ENCODE measurements around the gene AZU1.

AZU1 gene, protein sequence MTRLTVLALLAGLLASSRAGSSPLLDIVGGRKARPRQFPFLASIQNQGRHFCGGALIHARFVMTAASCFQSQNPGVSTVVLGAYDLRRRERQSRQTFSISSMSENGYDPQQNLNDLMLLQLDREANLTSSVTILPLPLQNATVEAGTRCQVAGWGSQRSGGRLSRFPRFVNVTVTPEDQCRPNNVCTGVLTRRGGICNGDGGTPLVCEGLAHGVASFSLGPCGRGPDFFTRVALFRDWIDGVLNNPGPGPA

DNA sequence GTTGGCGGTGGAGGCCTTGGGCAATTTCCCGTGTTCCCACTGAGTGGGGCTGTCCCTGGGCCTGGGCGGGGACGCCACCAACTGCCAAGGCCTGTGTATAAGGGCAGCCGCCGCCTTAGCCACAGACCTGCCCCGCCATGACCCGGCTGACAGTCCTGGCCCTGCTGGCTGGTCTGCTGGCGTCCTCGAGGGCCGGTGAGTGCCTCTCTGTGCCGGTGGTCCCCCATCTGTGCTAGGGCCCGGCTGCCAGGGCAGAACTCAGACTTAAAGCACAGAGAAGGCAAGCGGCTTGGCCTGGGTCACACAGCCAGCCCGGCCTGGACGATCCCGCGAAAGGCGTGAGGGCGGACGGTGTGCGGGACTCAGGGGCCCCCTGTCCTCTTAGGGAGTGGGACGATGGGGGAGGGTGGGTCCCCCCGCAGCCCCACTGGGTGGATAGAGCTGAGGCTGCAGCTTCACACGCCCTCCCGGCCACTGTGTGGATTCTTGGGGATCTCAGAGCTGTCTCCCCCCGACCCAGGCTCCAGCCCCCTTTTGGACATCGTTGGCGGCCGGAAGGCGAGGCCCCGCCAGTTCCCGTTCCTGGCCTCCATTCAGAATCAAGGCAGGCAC, at the start of gene AZU1:
AZU1 (plus strand) TSS at position 128 of the 612 bp plus-strand sequence; CDS start at position 138, 10 bp downstream.
- no peak for DNase-seq (ENCODE audit: low read depth in 2 of 2, low spot score in 1 of 2)

DNA sequence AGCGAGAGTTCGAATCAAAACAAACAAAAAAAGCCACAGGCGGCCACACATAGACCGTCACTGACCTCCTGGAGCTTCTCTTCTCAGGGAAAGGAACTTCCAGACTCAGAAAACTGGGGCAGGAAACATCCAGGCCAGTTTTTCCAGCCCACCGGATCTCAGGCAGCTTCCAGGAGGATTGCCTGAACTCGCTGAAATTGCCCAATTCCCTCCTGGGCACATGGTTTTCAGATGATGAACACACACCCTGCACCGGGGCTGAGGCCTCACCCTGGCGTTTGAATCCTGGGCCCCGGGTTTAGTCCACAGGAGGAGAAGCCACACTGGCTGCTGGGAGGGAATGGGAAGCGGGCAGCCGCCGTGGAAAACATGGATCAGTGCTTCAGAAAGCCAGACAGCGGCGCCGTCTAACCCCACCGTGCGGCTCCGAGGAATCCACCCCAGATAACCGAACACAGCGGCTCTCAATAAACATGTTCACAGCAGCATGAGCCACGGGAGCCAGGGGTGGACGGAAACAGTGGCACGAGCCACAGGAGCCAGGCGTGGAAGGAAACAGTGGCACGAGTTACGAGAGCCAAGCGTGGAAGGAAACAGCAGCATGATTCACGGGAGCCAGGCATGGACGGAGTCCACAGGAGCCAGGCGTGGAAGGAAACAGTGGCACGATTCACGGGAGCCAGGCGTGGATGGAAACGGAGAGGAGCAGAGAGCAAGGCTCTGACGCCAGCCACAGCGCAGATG, 48.6 kb upstream of the AZU1 start:
- no peak for DNase-seq (ENCODE audit: low read depth in 2 of 2, low spot score in 1 of 2)

DNA sequence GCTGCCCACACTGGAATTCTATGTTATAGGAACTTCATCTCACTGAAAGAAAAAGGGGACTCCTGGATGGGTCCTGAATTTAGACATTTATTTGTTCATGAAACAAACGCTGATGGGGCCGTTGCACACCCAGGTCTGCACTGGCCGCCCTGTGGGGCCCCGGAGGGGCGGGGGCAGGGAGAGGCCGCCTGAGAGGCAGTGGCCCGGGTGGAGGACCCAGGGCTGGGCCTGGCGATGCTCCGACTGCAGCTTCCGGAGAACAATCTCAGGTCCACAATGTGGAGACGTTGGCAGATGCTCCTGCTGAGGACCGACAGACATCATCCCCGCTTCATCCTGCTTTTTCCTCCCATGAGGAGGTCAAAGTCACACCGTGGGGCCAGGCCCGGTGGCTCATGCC, 46.7 kb upstream of the AZU1 start:
- DNase-seq (ENCODE audit: low read depth in 2 of 2, low spot score in 1 of 2) = no peak

DNA sequence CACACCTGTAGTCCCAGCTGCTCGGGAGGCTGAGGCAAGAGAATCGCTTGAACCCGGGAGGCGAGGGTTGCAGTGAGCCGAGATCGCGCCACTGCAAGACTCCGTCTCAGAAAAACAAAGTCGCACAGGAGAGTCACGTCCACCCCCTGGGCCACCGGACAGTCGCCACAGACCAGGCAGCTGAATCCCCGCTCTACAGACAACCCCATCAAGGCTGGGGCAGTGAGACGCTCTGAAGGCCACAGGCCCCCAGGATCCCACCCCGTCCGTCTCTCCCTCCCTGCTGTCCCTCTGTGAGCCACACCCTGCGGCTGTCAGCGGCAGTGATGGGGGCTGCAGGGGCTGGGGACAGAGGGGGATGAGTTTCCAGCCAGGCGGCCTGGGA, 45.8 kb upstream of the AZU1 start:
- no peak for DNase-seq (ENCODE audit: low read depth in 2 of 2, low spot score in 1 of 2)

DNA sequence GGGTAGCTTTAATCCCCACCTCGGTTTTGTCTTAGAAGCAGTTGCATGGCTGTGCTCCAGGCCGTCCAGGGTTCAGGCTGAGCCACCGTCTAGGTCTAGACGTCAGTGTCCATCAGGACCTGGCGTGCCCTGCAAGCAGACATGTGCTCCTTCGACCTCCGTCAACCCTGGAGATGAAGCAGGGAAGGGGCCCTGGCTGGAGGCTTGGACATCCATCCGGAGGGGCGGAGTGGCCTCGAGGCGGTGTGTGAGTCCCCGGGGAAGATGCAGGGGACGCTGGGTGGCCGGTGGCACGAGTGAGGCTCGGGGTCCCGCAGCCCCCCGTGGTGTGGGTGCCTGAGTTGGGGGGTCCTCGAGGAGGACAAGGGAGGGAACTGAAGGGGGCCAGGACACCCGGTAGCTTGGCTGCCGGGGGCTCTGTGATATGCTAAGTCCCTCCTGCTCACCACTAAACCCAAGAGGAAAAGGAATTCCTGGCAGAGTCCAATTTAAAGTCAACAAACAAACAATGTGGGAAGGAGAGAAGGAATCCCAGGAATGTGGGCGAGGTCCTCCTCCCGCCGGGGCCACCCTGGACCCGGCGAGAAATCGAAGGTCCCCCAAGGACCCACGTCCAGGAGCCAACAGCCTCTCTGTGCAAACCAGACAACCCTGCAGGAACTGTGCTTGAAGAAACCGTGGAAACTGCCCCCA, 45.3 kb upstream of the AZU1 start:
- DNase-seq (ENCODE audit: low read depth in 2 of 2, low spot score in 1 of 2) = no peak

DNA sequence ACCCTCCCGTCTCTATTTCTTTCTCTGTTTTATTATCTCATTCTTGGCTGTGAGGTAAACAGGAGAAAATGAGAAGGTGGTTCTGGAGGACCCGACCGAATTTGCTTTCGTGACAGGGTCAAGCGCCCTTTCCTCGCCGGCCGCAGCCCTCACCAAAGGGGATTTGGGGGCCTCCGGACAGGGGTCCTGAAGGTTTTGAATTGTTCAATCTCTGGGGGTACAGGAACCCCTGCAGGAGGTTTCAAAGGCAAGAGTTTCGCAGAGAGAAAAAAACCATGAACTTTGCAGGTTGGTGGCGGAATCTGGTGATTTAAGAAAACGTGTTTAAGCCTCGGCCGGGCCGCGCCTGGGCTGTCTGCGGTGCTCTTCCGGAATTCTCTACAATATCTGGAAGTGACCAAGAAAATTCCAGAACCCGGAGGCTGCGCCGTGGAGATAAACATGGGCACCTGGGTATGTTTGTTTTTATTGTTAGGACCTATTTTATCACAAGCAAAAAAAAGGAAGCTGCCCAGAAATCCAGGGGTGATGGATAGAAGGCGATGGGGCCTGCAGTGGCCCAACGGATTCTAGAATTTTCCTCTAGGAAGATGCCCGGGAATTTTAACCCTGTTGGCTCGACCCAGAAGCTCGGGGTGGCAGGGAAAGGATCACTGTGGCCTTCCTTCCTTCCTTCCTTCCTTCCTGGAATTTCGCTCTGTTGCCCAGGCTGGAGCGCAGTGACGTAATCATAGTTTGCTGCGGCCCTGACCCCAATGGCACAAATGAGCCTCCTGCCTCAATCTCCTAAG, 44.6 kb upstream of the AZU1 start:
- DNase-seq (ENCODE audit: low read depth in 2 of 2, low spot score in 1 of 2) = no peak

DNA sequence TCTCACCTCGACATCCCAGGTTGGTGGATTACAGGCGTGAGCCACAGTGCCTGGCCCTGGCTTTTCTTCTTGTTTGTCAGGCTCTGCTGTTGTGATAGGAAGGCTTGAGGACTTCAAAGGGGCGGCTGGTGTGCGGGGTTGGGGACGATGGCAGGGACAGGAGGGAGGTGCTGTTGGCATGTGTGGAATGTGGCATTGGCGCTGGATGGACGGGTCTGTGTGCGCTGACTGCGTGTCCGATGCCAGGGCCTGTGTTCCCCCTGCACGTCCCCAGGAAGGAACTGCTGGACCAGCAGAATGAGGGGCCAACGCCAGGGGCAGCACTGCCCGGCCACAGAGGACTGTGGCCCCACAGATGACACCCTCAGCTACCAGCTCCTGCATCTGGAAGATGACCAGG, 43.1 kb upstream of the AZU1 start:
- no peak for DNase-seq (ENCODE audit: low read depth in 2 of 2, low spot score in 1 of 2)

DNA sequence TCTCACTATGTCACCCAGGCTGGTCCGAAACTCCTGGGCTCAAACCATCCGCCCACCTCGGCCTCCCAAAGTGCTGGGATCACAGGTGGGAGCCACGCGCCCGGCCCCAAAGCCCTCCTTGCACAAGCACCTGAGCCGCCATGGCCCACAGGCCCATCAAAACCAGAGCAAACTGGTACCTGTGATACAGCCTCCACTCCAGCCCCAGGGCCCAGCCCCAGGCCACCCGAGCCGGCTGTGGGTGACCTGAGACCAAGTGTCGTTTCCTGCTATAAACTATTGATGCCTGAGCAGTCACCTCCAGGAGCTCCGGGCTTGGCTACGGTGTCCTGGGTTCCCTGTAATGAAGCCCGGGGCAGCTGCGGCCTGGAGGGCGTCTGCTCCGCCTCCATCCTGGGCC, 40.1 kb upstream of the AZU1 start:
- no peak for DNase-seq (ENCODE audit: low read depth in 2 of 2, low spot score in 1 of 2)

DNA sequence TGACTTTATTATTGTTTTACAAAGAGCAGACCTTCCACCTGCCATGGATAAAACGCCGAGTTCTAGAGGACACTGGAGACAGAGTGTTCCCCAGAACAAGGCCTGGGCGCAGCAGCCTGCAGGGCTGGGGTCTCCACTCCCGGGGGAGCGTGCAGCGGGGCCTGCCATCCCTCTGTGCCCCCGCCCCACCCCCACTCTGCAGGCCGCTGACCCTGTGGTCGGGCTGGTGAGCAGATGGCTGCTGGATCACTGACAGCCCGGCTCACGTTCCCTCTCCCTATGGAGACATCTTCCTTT, 39.0 kb upstream of the AZU1 start:
- DNase-seq (ENCODE audit: low read depth in 2 of 2, low spot score in 1 of 2) = no peak

DNA sequence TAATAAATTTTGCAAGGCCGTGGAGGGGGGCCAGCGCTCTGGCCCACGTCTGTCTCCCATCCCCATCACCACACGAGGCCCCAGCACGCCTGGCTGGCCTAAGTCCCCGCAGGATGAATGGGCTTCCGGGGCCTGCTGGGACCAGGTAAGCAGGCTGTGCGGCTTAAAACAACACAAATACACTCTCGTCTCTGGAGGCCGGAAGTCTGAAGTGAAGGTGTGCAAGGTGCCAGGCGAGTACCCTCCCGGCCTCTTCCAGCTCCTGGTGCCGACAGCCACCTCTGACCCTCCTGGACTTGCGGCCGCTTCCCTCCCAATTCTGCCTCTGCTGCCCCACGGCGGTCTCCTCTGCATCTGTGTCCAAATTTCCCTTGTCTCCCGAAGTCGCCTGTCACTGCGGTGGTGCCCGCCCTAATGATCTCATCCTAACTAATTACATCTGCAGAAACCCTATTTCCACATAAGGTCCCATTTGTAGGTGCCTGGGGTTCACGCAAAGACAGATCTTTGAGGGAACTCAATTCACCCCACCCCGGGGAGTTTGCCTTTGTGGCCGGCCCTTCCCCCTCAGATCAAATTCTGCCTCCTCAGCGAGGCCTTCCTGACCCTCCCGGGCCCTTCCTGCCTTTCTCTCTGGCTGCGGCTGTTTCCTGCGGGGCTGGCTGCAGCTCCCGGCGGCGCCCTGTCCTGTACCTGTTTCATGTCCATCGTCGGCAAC, 38.5 kb upstream of the AZU1 start:
- DNase-seq (ENCODE audit: low read depth in 2 of 2, low spot score in 1 of 2) = no peak

DNA sequence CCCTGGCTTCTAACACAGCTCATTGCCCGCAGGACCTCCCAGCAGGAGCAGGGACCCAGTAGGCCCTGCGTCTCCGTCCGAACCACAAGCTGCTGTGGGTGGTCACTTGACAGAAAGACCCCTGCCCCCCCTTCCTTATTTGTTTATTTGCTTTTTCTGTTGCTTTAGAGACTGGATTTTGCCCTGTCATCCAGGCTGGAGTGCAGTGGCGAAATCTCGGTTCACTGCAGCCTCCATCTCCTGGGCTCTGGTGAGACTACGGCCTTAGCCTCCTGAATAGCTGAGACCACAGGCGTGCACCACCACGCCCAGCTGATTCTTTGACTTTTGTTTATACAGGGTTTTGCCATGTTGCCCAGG, 38.0 kb upstream of the AZU1 start:
- DNase-seq (ENCODE audit: low read depth in 2 of 2, low spot score in 1 of 2) = no peak

DNA sequence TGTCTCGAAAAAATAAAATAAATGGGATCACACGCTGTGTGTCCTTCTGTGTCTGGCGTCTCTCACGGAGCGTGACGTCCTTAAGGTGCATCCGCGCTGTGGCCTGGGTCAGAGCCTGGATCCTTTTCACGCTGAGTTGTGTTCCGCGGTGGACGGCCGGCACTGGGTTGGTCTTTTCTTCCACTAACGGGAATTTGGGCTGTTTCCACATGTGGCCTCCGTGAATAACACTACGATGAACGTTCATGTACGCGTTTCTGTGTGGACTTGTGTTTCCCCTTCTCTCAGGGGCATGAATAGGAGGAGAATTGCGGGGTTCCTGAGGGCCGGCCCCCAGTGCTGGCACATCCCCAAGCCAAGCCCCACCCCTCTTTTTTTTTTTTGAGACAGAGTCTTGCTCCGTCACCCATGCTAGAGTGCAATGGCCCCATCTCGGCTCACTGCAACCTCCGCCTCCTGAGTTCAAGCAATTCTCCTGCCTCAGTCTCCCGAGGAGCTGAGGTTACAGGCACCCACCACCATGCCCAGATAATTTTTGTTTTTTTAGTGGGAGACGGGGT, 36.5 kb upstream of the AZU1 start:
- DNase-seq (ENCODE audit: low read depth in 2 of 2, low spot score in 1 of 2) = no peak

DNA sequence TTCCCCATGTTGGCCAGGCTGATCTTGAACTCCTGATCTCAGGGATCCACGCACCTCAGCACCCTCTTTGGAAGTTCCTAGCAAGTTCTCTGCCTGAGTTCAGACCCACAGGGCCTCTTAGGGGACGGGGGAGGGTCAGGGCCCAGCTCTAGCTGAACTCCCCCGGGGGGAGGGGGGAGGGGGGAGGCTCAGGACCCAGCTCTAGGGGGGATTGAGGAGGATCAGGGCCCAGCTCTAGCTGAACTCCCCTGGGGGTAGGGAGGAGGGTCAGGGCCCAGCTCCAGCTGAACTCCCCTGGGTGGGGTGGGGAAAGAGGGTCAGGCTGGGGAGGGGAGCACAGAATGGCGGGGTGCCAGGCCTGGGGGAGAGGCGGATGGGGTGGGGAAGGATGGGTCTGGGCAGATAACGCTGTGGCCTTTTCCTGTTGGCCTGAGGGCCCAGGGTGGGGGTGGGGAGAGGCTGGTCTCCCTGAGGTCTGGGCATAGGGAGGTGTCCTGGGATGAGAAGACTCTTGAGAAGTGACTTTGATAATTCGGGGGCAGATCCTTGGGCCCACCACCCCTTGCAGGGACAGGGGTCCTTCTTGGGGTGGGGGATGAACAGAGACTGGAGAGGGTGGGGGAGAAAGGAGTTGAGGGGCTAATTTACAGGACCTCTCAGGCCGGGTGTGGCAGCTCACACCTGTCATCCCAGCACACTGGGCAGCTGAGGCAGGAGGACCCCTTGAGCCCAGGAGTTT, 35.9 kb upstream of the AZU1 start:
- no peak for DNase-seq (ENCODE audit: low read depth in 2 of 2, low spot score in 1 of 2)

DNA sequence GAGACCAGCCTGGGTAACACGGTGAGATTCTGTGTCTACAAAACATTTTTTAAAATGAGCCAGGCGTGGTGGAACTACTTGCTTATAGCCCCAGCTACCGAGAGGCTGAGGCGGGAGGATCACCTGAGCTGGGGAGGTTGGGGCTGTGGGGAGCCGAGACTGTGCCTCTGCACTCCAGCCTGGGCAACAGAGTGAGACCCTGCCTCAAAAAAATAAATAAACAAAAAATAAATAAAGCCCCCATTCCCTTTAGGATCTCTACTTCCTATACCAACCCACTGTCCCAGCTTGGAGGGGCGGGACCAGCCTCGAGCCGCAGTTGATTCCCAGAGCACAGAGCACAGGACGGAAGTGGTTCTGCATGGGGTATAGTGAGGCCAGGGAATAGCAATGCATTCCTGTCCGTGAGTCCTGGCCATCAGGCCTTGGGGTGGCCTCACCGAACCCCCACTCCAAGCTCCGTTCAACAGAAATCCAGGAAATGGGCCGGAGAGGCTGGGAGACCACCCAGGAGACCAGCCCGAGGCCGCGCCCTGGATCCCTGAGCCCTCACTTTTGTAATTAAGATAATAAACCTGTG, 35.2 kb upstream of the AZU1 start:
- DNase-seq (ENCODE audit: low read depth in 2 of 2, low spot score in 1 of 2) = no peak

DNA sequence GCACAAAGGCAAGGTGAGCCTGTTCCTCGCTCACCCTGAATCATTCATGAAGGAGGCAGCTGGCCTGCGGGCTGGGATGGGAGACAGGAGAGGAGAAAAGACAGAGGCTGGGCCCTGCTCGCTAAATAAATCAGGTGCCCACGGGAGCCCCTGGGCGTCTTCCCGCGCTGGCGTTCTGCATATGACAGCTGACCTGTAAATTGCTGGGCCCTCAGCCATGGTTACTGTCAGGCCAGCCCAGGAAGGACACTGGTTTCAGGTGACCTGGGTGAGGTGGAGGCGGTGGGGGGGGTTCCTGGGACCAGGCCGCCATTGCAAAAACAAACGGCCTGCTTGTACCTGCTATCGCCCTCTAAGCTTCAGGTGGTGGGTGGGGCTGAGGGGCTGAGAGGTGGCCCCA, 33.8 kb upstream of the AZU1 start:
- DNase-seq (ENCODE audit: low read depth in 2 of 2, low spot score in 1 of 2) = no peak

DNA sequence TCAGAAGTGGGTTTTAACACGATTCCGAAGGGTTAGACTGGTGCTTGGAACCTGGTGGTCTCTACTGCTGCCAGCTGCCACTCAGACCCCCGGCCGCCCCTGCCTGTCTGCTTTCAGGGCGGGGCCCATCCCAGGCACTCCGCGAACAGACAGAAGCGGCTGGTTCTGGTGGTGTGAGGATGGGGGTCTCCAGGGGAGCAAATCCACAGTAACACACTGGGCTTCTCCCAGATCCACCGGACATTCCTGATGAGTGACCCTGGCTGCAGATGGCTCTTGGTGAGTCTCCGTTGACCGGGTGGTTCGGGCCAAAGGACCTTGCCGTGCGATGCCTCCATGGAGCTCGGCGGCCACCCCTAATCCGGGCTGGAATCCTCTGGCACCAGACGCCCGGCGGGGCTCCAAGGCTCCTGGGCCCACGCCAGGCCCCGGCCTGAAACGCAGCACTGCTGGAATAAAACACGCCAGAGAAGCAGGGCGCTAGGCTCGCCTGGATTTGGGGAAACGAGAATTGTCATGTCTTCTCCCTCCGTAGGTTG, 32.5 kb upstream of the AZU1 start:
- no peak for DNase-seq (ENCODE audit: low read depth in 2 of 2, low spot score in 1 of 2)

DNA sequence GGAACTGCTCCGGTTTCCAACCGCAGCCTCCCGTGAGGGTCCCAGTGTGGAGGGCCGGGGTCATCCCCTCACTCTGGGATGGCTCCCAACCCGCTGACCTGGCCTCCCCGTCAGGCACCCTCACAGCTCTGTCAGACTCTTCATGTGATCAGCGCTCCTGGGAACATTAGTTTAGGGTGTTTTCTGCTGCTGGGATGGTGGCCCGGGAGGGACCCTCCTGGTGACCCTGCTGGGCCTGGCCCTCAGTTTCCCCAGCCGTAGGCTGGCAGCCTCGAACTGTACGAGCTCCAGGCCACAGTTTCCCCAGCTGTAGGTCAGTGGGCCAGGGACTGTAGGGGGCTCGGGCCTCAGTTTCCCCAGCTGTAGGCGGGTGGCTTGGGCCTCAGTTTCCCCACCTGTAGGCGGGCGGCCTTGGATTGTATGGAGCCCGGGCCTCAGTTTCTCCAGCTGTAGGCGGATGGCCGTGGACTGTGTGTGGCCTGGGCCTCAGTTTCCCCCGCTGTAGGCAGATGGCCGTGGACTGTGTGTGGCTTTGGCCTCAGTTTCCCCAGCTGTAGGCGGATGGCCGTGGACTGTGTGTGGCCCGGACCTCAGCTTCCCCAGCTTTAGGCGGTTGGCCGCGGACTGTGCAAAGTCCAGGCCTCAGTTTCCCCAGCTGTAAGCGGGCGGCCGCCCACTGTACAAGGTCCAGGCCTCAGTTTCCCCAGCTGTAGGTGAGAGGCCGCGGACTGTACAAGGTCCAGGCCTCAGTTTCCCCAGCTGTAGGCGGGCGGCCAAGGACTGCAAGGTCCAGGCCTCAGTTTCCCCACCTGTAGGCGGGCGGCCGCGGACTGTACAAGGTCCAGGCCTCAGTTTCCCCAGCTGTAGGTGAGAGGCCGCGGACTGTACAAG, 31.7 kb upstream of the AZU1 start:
- DNase-seq (ENCODE audit: low read depth in 2 of 2, low spot score in 1 of 2) = no peak
